H1 (cell line): ENCODE results near the gene ERICH2. TPM values are rescaled to one million over a fixed set of nuclear protein-coding genes. Genes with fewer than 3 reads are reported as not detected.

Experiments used
- ATF2 ChIP-seq: IDR thresholded peaks from 2 replicates; pipeline ENCODE4 v1.6.1; 2012; ENCODE audit warnings: low read length, inconsistent platforms
- BACH1 ChIP-seq: IDR thresholded peaks from 2 replicates; pipeline ENCODE4 v1.6.1; 2012; ENCODE audit warnings: low read length, improper control_type of control experiment
- CTBP2 ChIP-seq: IDR thresholded peaks from 2 replicates; pipeline ENCODE4 v1.7.0; 2011; ENCODE audit warnings: borderline replicate concordance, mild to moderate bottlenecking, moderate library complexity, mixed read lengths, low read length; ENCODE audit not compliant: insufficient read depth, insufficient read length
- E2F6 ChIP-seq: IDR thresholded peaks from 2 replicates; pipeline ENCODE4 v1.6.1; 2012; ENCODE audit warnings: inconsistent platforms
- EGR1 ChIP-seq: IDR thresholded peaks from 2 replicates; pipeline ENCODE4 v1.6.1; 2011; ENCODE audit warnings: low read depth, low read length, borderline replicate concordance
- GABPA ChIP-seq: IDR thresholded peaks from 2 replicates; pipeline ENCODE4 v1.6.1; 2011; ENCODE audit warnings: mild to moderate bottlenecking, low read length, moderate library complexity, borderline replicate concordance; ENCODE audit not compliant: insufficient read depth
- MAX ChIP-seq: IDR thresholded peaks from 2 replicates; pipeline ENCODE4 v1.6.1; 2012; ENCODE audit warnings: inconsistent platforms
- POLR2A ChIP-seq, 2 experiments: IDR thresholded peaks; 1 replicate in 1 of 2; 2 replicates in 1 of 2; pipeline ENCODE4 v1.6.1; 2011; ENCODE audit warnings: low read depth in 2 of 2, low read length in 2 of 2, mild to moderate bottlenecking in 2 of 2; ENCODE audit errors: control extremely low read depth in 1 of 2
- SAP30 ChIP-seq: fragments of 300-600 bp; sonication (generic); IDR thresholded peaks from 2 replicates; pipeline ENCODE4 v1.7.1; 2012; ENCODE audit warnings: low read length, moderate library complexity, mild to moderate bottlenecking, inconsistent platforms; ENCODE audit not compliant: insufficient read depth, insufficient replicate concordance
- SIX5 ChIP-seq: IDR thresholded peaks from 2 replicates; pipeline ENCODE4 v1.6.1; 2011; ENCODE audit warnings: mild to moderate bottlenecking, low read depth, low read length
- TEAD4 ChIP-seq: IDR thresholded peaks from 2 replicates; pipeline ENCODE4 v1.6.1; 2012; ENCODE audit warnings: low read depth, low read length, inconsistent platforms, mixed read lengths
- USF2 ChIP-seq: IDR thresholded peaks from 2 replicates; pipeline ENCODE4 v1.6.1; 2011; ENCODE audit warnings: low read length, improper control_type of control experiment
- polyA plus RNA-seq, 7 experiments: library from polyadenylated mRNA; depleted of rRNA in 3 of 7; stranded (reverse) in 5 of 7; unstranded in 2 of 7; fragments of >200 nt in 5 of 7; fragments of 200-250 nt in 2 of 7; gene quantifications; 1 replicate in 5 of 7; 2 replicates in 1 of 7; 4 replicates in 1 of 7; pipeline versions ENCODE4 v1.2.1 to v1.2.3, GENCODE V29; 2011 to 2013; ENCODE audit warnings: missing spikeins in 2 of 7, mixed read lengths in 2 of 7
- total RNA-seq: library from RNA; stranded (reverse); fragmentation: NEBNext Ultra II Directional; extraction: Animal tissue kit (Norgen Biotek cat#: 25700); gene quantifications from 2 replicates; pipeline ENCODE4 v1.2.1, GENCODE V29; 2021

Gene ERICH2
- total and polyA plus RNA-seq, 2 of the 8 experiments (the other 6 are each of a cell fraction or from before 2014, with no cell fraction given): 0.20 to 2.1 TPM

- 0 out of 2 replicates have a peak, but pooled peaks have one; percentile 12 for TF ChIP-seq ATF2
- no peak for TF ChIP-seq EGR1
- TF ChIP-seq MAX: peak; percentile 76
- TF ChIP-seq BACH1: no peak
- TF ChIP-seq SAP30: peak; percentile 93
- no peak for TF ChIP-seq E2F6
- TF ChIP-seq POLR2A (IDR thresholded peaks at IDR 0.05; ENCODE audit: control extremely low read depth in 1 of 2, low read depth in 2 of 2, low read length in 2 of 2): no peak
- TF ChIP-seq TEAD4: peak; percentile 86
- no peak for TF ChIP-seq USF2
- no peak for TF ChIP-seq GABPA
- peak; percentile 17 for TF ChIP-seq CTBP2
- TF ChIP-seq SIX5: no peak
These were observed 43.7 kb downstream of the ERICH2 start (continued) for GRCh38 chr2:170813611-170814532.
